Spinal cord (tissue), 10 donors: ENCODE results near the gene P2RX3. TPM values are rescaled to one million over a fixed set of nuclear protein-coding genes. Genes with fewer than 3 reads are reported as not detected.

Experiments
- DNase-seq, 6 donors: peaks; one replicate each; pipeline versions ENCODE4 v3.0.0 to v3.0.0-alpha.2; 2013 to 2015; ENCODE audit warnings: low spot score in 6 of 6, low read depth in 4 of 6
- H3K27ac ChIP-seq: one replicate; pipeline ENCODE4 v1.5.1; 2013; ENCODE audit warnings: low read depth, low read length, control low read depth
- H3K27me3 ChIP-seq: one replicate; pipeline ENCODE4 v1.6.1; 2013; ENCODE audit warnings: low read length; ENCODE audit not compliant: control insufficient read depth, insufficient read depth
- H3K36me3 ChIP-seq: one replicate; pipeline ENCODE4 v1.6.1; 2013; ENCODE audit warnings: low read length; ENCODE audit not compliant: control insufficient read depth, insufficient read depth
- H3K4me1 ChIP-seq: one replicate; pipeline ENCODE4 v1.6.1; 2013; ENCODE audit warnings: low read length; ENCODE audit not compliant: control insufficient read depth, insufficient read depth
- H3K4me3 ChIP-seq: one replicate; pipeline ENCODE4 v1.5.1; 2013; ENCODE audit warnings: low read depth, low read length, control low read depth
- H3K9me3 ChIP-seq: one replicate; pipeline ENCODE4 v1.6.1; 2013; ENCODE audit warnings: low read length; ENCODE audit not compliant: control insufficient read depth, insufficient read depth
- WGBS: methylation state at CpG from one replicate; pipeline ENCODE4 v1.1.5; 2013; ENCODE audit warnings: missing lambda C conversion rate; ENCODE audit not compliant: insufficient coverage; 5-methylcytosine and 5-hydroxymethylcytosine counted together
- polyA plus RNA-seq, 2 donors: library from polyadenylated mRNA; unstranded; fragments of 120-200 nt; gene quantifications; one replicate each; pipeline ENCODE4 v1.2.1, GENCODE V29; 2013; ENCODE audit not compliant: insufficient read length in 2 of 2
- total RNA-seq, 2 donors: library from RNA; depleted of rRNA in 1 of 2; stranded (reverse); fragments of 120-200 nt in 1 of 2; fragments of >200 nt in 1 of 2; gene quantifications; one replicate each; pipeline versions ENCODE4 v1.2.3 to v1.2.4, GENCODE V29; 2013 to 2014
- donor health status: healthy.

P2RX3 gene
- total and polyA plus RNA-seq, 4 donors: 0.50 to 11.4 (median 2.8) TPM

- Histone ChIP-seq H3K4me1 (peaks cover 8% of the 10 kb centered on the region), H3K4me3 (no peak overlapping the region), H3K36me3 (peaks cover 69% of the 10 kb centered on the region), H3K9me3 (no peaks in the 10 kb centered on the region), H3K27ac (no peak overlapping the region), H3K27me3 (no peaks in the 10 kb centered on the region)
- no peak for DNase-seq
- 96% methylated on average over 11 of the region's 15 CpGs for WGBS
Observed at GRCh38 chr11:57302489-57302888, 35.7 kb upstream of the P2RX3 start.

GRCh38 chr11:57303280-57303989 is 34.7 kb upstream of the P2RX3 start:
- H3K4me3 ChIP-seq: no peak overlapping the region
- no peak for DNase-seq
- H3K27ac ChIP-seq: no peak overlapping the region
- no peaks in the 10 kb centered on the region for H3K27me3 ChIP-seq
- 80% methylated on average over 13 of the region's 17 CpGs for WGBS
- peaks cover 64% of the 10 kb centered on the region for H3K36me3 ChIP-seq
- H3K9me3 ChIP-seq: no peaks in the 10 kb centered on the region
- peaks cover 8% of the 10 kb centered on the region for H3K4me1 ChIP-seq

GRCh38 chr11:57303990-57304579 is 34.1 kb upstream of the P2RX3 start:
- Histone ChIP-seq H3K27me3 (no peaks in the 10 kb centered on the region), H3K27ac (no peak overlapping the region), H3K4me3 (no peak overlapping the region), H3K9me3 (no peaks in the 10 kb centered on the region), H3K4me1 (peaks cover 8% of the 10 kb centered on the region), H3K36me3 (peaks cover 64% of the 10 kb centered on the region)
- peak in 2 of 6 donors; percentile 9 to 26 for DNase-seq
- 72% methylated on average over 3 of the region's 8 CpGs for WGBS

- no peak for DNase-seq
- Histone ChIP-seq H3K36me3 (peaks cover 65% of the 10 kb centered on the region), H3K4me1 (peaks cover 15% of the 10 kb centered on the region), H3K9me3 (no peaks in the 10 kb centered on the region), H3K27ac (no peak overlapping the region), H3K27me3 (no peaks in the 10 kb centered on the region), H3K4me3 (no peak overlapping the region)
- 95% methylated on average over 5 of the region's 8 CpGs for WGBS
Observed at GRCh38 chr11:57305523-57305922, 32.6 kb upstream of the P2RX3 start.

- Histone ChIP-seq H3K9me3 (no peaks in the 10 kb centered on the region), H3K36me3 (peaks cover 63% of the 10 kb centered on the region), H3K27me3 (no peaks in the 10 kb centered on the region), H3K4me1 (peaks cover 22% of the 10 kb centered on the region), H3K4me3 (no peak overlapping the region), H3K27ac (no peak overlapping the region)
- WGBS: 79% methylated on average over 10 of the region's 15 CpGs
- DNase-seq: peak in 2 of 6 donors; percentile 31 to 51
Observed at GRCh38 chr11:57306161-57306876, 31.8 kb upstream of the P2RX3 start.

- H3K27ac ChIP-seq: no peak overlapping the region
- no peak for DNase-seq
- H3K27me3 ChIP-seq: no peaks in the 10 kb centered on the region
- peaks cover 59% of the 10 kb centered on the region for H3K36me3 ChIP-seq
- 93% methylated on average over 9 of the region's 9 CpGs for WGBS
- no peaks in the 10 kb centered on the region for H3K9me3 ChIP-seq
- H3K4me1 ChIP-seq: peaks cover 29% of the 10 kb centered on the region
- H3K4me3 ChIP-seq: no peak overlapping the region
Observed at GRCh38 chr11:57306940-57307565, 31.1 kb upstream of the P2RX3 start.

- DNase-seq: no peak
- no peaks in the 10 kb centered on the region for H3K27me3 ChIP-seq
- no peak overlapping the region for H3K27ac ChIP-seq
- no peaks in the 10 kb centered on the region for H3K9me3 ChIP-seq
- H3K36me3 ChIP-seq: peaks cover 59% of the 10 kb centered on the region
- H3K4me3 ChIP-seq: no peak overlapping the region
- H3K4me1 ChIP-seq: peaks cover 36% of the 10 kb centered on the region
- 84% methylated on average over 7 of the region's 7 CpGs for WGBS
Observed at GRCh38 chr11:57307666-57308270, 30.4 kb upstream of the P2RX3 start.

- 94% methylated on average over 10 of the region's 10 CpGs for WGBS
- Histone ChIP-seq H3K4me1 (peaks cover 42% of the 10 kb centered on the region), H3K36me3 (peaks cover 59% of the 10 kb centered on the region), H3K9me3 (no peaks in the 10 kb centered on the region), H3K27ac (no peak overlapping the region), H3K27me3 (no peaks in the 10 kb centered on the region), H3K4me3 (no peak overlapping the region)
- no peak for DNase-seq
Observed at GRCh38 chr11:57308426-57309060, 29.6 kb upstream of the P2RX3 start.
